ENCODE measurements around the gene PRPF6.
"Not testable (repeated sequence)": the region's sequence is repeated elsewhere in the genome, so short reads cannot be mapped to it uniquely, and the experiment has no call there.

Gene PRPF6

GRCh38 chr20:64009811-64010387, 29.0 kb downstream of the PRPF6 start:
- DNase-seq (ENCODE audit: low spot score) = no peak

DNA sequence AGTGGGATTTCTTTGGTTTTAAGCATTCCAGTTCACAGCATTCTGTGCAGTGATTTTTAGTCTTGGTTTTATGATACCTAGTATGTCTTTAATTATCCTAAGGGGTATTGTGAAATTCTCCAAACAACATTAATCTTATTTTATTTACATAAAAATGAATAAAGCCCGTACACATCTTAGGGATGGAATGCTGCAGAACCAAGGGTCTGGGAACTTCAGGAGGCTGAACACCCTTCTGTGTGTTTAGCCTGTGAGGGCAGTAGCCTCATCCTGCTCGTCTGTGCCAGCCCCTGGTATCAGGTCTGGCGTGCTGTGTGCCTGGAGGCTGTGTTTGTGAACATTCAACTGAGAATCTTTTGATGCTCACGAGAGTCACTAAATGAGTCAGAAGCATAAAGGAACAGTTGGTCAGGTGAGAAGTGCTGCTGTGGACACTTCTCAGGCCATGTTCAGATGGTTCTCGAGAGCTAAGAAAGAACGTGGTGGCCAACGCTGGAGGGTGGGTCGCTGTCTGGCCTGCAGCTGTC, 29.8 kb downstream of the PRPF6 start:
- no peak for DNase-seq (ENCODE audit: low spot score)

DNA sequence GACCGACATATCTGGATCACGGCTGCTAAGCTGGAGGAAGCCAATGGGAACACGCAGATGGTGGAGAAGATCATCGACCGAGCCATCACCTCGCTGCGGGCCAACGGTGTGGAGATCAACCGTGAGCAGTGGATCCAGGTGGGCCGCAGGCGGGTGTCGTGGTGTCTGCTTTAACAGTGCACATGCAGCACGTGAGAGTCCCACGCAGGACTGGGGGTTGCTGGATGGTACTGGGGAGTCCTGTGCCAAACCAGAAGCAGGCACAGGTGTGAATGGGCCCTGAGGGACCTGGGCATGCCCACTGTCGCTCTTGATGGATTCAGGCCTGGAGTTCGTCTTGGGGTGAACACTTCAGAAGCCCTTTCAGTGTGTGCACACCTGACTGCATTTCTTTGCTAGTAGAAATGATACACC, 30.4 kb downstream of the PRPF6 start:
- no peak for DNase-seq (ENCODE audit: low spot score)

DNA sequence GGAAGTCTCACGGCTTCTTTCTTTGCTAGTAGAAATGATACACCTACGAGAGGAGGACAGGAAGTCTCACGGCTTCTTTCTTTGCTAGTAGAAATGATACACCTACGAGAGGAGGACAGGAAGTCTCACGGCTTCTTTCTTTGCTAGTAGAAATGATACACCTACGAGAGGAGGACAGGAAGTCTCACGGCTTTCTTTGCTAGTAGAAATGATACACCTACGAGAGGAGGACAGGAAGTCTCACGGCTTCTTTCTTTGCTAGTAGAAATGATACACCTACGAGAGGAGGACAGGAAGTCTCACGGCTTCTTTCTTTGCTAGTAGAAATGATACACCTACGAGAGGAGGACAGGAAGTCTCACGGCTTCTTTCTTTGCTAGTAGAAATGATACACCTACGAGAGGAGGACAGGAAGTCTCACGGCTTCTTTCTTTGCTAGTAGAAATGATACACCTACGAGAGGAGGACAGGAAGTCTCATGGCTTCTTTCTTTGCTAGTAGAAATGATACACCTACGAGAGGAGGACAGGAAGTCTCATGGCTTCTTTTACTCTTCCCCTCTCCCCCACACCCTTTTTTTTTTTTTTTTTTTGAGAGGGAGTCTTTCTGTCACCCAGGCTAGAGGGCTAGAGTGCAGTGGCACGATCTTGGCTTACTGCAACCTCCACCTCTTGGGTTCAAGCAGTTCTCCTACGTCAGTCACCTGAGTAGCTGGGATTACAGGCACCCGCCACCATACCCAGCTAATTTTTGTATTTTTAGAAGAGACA, 31.6 kb downstream of the PRPF6 start:
- not testable (repeated sequence) for DNase-seq (ENCODE audit: low spot score)

DNA sequence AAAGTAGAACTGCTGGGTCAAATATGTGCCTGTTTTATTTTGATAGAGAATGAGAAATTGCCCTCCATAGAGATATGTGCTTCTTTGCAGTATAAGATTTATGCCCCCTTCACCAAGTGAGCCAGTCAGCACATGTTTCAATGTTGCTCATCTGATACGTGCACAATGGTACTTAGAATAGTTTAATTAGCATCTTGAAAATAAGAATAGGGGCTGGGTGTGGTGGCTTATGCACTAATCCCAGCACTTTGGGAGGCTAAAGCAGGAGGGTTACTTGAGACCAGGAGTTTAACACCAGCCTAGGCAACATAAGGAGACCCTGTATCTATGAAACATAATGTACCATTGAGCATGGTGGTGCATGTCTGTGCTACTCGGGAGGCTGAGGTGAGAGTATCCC, 34.7 kb downstream of the PRPF6 start:
- DNase-seq (ENCODE audit: low spot score) = no peak

DNA sequence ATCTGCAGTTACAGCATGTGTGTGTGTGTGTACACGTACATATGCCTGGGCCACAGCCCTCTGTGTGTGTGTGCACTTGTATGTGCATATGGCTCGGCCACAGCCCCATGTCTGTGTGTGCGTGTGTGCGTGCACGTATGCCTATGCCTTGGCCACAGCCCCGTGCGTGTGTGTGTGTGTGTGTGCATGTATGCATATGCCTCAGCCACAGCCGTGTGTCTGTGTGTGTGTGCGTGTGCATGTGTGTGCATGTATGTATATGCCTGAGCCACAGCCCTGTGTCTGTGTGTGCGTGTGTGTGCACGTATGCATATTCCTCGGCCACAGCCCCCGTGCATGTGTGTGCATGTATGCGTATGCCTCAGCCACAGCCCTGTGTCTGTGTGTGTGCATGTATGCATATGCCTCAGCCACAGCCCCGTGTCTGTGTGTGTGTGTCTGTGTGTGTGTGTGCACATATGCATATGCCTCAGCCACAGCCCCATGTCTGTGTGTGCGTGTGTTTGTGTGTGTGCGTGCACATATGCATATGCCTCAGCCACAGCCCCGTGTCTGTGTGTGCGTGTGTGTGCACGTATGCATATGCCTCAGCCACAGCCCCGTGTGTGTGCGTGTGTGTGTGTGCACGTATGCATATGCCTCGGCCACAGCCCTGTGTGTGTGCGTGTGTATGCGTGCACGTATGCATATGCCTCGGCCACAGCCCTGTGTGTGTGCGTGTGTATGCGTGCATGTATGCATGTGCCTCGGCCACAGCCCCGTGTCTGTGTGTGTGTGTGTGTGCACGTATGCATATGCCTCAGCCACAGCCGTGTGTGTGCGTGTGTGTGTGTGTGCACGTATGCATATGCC, 40.4 kb downstream of the PRPF6 start:
- DNase-seq (ENCODE audit: low spot score) = no peak

DNA sequence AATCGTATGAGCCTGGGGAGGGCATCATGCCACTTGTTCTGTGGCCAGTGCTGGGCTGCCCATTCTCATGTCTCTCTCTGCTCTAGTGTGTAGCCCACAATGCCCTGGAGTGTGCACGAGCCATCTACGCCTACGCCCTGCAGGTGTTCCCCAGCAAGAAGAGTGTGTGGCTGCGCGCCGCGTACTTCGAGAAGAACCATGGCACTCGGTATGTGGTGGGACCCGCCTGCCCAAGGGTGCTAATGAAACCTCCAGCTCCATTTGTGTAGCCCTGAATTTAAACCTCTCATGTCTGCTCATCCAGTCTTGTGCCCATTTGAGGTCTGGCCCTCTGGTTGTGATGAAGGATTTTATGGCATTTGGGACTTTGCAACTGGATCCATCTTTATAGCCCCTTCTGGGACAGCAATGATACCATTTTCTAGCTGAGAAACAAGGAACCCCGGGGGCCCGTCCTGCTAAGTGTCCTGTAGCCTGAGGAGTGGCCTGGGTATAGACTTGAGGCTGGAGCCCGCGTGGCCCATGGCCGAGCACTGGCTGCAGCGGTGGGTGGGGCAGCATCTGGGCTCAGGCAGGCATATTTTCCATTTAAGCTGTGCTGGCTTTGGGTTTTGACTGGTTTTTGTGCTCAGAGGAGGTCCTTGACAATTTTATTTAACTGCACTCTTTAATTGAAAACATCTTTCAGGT, 41.9 kb downstream of the PRPF6 start:
- no peak for DNase-seq (ENCODE audit: low spot score)

DNA sequence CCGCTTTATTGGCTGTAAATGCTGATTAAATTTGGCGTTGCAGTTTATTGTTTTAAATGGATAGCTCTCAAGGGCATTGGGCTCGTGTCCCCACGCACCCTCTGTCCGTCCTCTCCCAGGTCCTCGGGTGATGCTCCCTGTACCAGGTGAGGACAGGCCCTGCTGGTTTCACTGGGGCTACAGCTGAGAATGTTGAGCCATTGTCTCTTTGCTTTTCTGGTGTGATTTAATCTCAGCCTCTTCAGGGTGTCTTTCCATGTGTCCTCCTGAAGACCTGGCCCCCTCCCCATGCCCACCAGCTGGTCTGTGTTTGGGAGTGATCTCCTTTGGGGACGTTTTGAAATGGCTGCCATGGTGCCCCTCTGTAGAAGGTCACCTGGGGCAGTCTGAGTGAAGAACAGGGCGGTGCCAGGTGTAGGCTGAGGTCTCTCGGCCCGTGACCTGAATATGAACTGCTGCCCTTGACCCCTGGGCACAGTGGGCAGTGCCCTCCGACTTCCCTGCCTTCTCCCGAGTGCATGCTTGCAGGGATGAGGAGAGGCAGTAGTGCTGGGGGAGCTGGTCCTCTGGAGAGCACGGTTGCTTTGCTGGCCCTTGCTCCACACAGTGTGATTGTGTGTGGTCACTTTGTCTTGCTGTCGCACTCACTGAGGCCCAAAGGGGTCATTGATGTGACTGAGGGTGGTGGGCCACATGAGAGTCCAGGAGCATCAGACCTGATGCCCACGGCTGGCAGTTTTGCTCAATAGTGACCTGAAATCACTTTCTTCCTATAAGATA, 42.6 kb downstream of the PRPF6 start:
- no peak for DNase-seq (ENCODE audit: low spot score)

GRCh38 chr20:64024141-64024990, 43.4 kb downstream of the PRPF6 start:
- no peak for DNase-seq (ENCODE audit: low spot score)

GRCh38 chr20:64025101-64025825, 44.3 kb downstream of the PRPF6 start:
- no peak for DNase-seq (ENCODE audit: low spot score)

- no peak for DNase-seq (ENCODE audit: low spot score)
Measured at GRCh38 chr20:64025826-64026412, 45.0 kb downstream of the PRPF6 start.

GRCh38 chr20:64027981-64028685, 47.2 kb downstream of the PRPF6 start:
- no peak for DNase-seq (ENCODE audit: low spot score)

DNA sequence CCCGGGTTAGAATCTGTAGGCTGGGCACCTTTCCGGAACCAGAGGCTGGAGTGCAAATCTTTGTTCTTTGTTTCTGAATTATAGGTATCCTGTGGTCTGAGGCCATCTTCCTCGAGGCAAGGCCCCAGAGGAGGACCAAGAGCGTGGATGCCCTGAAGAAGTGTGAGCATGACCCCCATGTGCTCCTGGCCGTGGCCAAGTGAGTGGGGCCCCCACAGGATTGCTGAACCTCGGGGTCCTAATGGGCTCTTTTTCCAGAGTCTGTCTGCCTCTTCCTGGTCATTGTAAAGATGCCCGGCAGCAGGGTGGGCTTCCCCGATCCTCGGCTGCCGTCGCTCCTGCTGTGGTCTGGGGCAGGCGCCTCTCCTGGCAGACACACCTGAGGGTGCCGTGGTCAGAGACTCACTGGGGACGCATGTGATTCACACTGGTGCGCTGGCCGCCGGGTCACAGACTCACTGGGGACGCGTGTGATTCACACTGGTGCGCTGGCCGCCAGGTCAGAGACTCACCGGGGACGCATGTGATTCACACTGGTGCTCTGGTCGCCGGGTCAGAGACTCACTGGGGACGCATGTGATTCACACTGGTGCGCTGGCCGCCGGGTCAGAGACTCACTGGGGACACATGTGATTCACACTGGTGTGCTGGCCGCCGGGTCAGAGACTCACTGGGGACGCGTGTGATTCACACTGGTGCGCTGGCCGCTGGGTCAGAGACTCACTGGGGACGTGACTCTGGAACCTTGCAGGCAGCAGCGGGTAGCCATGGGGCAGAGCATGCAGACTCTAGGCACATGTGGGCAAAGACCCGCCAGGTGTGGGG, 48.6 kb downstream of the PRPF6 start:
- no peak for DNase-seq (ENCODE audit: low spot score)

GRCh38 chr20:64030371-64031134, 49.6 kb downstream of the PRPF6 start:
- DNase-seq (ENCODE audit: low spot score) = no peak

DNA sequence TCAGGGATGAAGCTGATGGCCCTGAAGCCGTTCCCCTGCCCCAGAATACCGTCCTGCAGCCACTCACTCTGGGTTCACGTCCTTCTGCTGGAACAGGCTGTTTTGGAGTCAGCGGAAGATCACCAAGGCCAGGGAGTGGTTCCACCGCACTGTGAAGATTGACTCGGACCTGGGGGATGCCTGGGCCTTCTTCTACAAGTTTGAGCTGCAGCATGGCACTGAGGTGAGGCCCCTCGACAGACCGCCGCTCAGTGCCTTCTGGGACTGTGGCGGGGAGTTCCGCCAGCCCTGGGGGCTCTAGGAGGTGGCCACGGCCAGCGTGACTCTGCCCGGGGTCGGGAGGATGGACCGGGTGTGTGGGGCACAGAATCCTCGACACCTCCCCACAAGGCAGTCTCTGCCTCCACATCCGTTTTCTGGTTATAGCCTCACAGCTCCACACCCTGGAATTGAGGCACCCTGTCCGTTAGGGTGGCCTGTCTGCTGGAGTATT, 50.9 kb downstream of the PRPF6 start:
- no peak for DNase-seq (ENCODE audit: low spot score)

All from SK-N-DZ (cell line).